Measurements from ENCODE around the gene FOXP3. TPM values are rescaled to one million over a fixed set of nuclear protein-coding genes. Genes with fewer than 3 reads are reported as not detected.

FOXP3 gene
- total RNA-seq, 1 experiment from 2014 or later: not detected

DNA sequence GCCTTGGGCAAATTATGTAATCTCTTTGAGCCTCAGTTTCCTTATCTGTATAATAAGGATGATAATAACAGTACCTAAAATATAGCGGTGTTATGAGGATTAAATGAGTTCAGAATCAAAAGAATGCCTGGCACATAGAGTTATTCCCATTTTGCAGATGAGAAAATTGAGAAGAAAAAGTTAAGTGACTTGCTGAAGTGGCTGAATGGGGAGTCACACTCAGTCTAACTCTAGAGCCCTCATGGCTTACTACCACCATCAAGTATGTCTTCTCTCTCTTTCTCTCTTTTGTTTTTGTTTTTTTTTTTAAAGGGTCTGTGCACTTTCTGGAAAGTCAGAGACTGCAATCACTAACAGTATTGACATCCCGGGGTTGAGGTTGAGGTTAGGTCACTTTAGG is 32.0 kb downstream of the FOXP3 start:
- in situ Hi-C loops (cut with HindIII; ENCODE audit: low pct_unique_long_range_greater_than_20kb, low sequenced_read_pairs): no loop called here
- no peak for DNase-seq (ENCODE audit: low read depth)

DNA sequence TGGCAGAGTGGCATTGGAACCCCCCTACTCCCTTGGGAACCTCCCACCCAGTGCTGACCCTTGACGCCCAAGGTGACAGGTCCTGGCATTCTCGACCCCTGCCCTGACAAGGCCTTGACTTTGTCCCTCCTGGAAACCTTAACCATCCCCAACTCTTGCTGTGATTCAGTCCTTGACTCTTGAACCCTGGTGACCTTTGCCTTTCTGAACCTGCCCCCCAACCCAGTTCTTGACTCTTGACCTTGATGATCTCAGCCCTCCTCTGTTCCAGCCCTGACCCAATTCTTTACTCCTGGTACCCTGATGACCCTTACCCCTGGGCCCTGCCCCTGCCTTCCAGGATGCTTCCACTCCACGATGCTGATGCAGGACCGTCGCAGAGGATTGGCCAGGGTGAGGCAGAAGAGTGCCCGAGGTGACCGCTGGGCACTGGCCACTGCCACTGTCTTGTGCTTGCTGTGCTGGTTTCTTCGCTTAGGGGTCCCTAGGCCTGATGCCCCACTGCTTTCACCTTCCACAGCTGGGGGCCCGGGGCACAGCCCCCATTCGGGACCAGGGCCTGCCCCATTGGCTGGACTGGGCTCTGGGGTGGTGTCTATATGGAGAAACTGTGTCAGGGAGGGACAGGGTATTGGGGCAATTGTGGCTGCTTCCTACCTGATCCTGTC is 33.0 kb downstream of the FOXP3 start:
- no peak for DNase-seq (ENCODE audit: low read depth)
- in situ Hi-C loops (cut with HindIII; ENCODE audit: low pct_unique_long_range_greater_than_20kb, low sequenced_read_pairs): no loop called here

DNA sequence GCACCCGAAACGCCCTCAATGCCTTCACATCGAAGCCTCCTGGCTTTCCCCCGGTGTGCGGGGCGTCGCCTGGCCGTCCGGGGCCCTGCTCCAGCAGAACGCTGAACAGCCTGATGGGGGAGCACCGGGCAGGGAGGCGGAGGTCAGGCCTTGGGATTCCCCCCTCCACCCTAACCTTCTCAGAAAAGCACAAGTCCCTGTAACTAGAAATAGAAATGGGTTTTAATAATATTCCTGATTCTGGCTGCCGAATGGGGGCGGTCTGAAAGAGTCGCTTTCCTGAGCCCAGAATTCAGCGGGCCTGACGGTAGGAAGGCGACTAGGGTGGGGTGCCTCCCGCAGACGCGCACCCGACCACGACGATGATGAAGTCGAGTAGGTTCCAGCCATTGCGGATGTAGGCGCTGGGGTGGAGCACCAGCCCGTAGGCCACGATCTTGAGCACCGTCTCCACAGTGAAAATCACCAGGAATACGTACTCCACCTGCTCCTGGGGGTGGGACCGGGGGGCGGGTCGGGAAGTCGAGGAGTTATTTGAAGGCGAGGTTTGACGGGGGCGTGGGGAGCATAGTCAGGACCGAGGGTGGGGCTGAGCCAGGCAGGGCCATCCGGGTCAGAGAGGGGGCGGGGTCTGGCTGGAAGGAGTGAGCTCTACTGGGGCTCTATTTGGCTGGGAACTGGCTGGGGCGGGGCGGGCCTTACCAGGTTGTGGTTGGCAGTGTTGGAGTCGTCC is 33.8 kb downstream of the FOXP3 start:
- in situ Hi-C loops (cut with HindIII; ENCODE audit: low pct_unique_long_range_greater_than_20kb, low sequenced_read_pairs): no loop called here
- peak; percentile 44 for DNase-seq (ENCODE audit: low read depth)

DNA sequence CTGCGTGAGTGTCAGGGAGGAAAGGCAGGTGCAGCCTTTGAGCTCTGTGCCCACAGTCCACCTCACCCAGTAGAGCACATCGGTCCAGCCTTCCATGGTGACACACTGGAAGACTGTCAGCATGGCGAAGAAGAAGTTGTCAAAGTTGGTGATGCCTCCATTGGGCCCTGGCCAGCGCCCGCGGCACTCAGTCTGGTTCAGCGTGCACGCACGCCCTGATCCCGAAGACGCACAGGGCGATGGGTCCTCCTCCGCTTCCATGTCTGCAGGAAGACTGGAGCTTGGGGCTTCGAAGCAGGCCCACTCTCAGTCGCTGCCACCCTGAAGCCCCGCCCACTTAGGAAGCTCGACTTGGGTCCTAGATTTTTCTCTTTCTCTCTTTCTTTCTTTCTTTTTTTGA is 36.3 kb downstream of the FOXP3 start:
- DNase-seq (ENCODE audit: low read depth): no peak
- in situ Hi-C loops (cut with HindIII; ENCODE audit: low pct_unique_long_range_greater_than_20kb, low sequenced_read_pairs): no loop called here

DNA sequence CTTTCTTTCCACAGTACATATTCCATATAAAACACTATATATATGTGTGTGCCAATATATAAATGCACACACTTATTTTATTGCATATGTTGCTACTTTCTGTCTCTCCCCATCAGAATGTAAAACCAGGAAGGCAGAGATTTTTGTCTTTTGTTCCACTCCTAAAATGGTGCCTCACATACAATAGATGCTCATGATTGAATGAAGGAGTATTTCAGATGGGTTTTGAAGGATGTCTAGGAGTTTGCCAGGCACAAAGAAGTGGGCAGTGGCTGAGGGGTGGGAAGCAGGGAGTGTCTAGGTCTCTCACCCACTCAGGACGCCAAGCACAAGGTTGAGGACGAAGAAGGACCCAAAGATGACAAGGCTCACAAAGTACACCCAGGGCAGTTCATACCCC is 36.8 kb downstream of the FOXP3 start:
- no peak for DNase-seq (ENCODE audit: low read depth)
- in situ Hi-C loops (cut with HindIII; ENCODE audit: low pct_unique_long_range_greater_than_20kb, low sequenced_read_pairs): no loop called here

DNA sequence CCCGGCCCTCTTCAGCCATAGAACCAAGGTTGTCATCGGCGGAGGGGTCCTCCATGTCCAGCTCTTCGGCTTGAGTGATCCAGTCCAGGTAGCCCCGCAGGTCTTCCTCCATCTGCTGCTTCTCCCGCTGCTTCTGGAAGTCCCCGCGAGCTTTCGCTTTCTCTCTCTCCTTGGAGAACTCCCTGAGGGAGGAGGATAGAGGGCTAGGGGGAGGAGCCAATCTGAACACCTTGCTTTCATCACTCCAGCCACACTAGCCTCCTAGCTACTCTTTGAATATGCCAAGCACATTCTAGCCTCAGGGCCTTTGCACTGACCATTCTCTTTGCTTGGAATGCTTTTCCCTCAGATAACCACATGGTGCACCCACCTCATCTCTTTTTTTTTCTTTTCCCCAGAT is 37.6 kb downstream of the FOXP3 start:
- in situ Hi-C loops (cut with HindIII; ENCODE audit: low pct_unique_long_range_greater_than_20kb, low sequenced_read_pairs): no loop called here
- DNase-seq (ENCODE audit: low read depth): no peak

DNA sequence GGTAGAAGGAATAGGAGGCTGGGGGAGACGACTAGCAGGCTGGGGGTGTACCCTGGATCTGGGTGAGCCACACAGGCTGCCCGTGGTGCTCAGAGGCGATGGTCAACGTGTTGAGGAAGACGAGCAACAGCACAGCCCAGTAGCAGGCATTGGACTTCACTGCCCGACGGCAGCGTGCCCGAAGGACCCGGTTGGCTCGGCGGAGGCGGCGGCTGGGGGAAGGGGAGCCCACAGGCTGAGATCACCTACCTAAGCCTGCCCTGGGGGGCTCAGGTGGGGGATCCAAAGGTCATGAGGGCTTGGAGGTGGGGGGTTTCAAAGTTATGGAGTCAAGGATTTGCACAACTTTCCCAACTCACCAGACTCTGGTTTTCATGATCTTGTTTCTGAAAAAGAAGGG is 38.7 kb downstream of the FOXP3 start:
- no peak for DNase-seq (ENCODE audit: low read depth)
- in situ Hi-C loops (cut with HindIII; ENCODE audit: low pct_unique_long_range_greater_than_20kb, low sequenced_read_pairs): no loop called here

DNA sequence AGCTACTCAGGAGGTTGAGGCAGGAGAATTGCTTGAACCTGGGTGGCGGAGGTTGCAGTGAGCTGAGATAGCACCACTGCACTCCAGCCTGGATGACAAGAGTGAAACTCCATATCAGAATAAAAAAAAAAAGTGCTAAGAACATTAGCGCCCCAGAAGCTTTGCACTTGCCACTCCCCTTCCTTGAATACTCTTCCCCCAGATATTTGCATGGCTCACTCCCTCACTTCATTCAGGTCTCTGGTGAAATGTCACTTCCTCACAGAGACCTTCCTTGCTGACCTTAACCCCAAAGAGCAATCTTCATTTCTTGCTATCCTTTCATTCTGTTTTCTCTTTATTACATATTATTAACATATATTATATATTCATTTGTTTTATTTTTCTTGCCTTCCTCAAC is 42.6 kb downstream of the FOXP3 start:
- no peak for DNase-seq (ENCODE audit: low read depth)
- in situ Hi-C loops (cut with HindIII; ENCODE audit: low pct_unique_long_range_greater_than_20kb, low sequenced_read_pairs): no loop called here

DNA sequence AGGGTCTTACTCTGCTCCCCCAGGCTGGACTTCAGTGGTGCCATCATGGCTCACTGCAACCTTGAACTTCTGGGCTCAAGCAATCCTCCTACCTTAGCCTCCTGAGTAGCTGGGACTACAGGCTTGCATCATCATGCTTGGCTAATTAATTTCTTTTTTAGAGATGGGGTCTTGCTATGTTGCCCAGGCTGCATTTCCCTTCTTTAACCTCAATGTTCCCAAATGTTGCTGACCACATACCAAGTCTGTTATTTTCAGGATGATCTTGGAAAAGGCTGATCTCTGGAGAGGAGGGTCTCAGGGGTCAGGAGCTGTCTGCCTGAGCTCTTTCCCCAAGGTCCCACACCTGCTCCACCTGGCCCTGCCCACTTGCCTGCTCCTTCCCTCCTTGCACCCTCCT is 44.4 kb downstream of the FOXP3 start:
- in situ Hi-C loops (cut with HindIII; ENCODE audit: low pct_unique_long_range_greater_than_20kb, low sequenced_read_pairs): no loop called here
- DNase-seq (ENCODE audit: low read depth): no peak

DNA sequence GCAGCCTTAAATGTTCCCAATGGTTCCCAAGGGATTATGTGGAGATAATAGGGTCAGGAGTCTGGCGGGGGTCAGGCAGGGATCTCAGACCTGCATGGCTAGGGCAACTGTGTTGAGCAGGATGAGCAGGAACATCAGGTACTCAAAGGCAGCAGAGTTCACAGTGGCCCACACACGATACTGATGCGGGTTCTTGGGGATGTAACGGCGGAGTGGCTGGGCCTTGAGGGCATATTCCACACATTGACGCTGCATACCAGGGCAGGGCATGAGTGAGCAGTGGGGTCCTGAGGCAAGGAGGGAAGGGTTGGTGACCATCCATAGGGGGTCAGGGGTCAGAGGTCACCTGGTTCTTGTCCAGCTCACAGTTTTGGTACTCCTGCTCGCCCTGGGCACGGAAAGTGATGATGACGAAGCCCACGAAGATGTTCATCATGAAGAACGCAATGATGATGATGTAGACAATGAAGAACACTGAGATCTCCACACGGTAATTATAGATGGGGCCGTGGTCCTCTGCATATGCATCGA is 49.4 kb downstream of the FOXP3 start:
- DNase-seq (ENCODE audit: low read depth): no peak
- in situ Hi-C loops (cut with HindIII; ENCODE audit: low pct_unique_long_range_greater_than_20kb, low sequenced_read_pairs): no loop called here

DNA sequence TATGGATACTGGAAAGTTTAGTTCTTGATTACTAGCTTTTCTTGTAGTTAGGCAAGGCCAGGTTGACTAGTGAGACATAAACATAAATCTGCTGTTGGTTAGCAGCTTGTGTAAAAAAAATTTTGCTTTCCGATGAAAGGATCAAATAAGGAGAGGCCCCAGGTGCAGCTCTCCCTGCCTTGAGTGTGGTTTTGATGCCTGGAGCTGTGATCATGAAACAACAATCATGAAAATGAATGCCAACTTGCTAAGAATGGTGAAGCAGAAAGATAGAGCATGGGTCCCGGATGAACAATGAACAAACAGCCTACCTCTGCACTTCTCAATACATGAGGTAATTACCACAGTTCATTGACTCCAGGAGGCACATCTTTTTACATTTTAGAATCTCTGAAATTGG is 50.1 kb downstream of the FOXP3 start:
- in situ Hi-C loops (cut with HindIII; ENCODE audit: low pct_unique_long_range_greater_than_20kb, low sequenced_read_pairs): no loop called here
- no peak for DNase-seq (ENCODE audit: low read depth)

DNA sequence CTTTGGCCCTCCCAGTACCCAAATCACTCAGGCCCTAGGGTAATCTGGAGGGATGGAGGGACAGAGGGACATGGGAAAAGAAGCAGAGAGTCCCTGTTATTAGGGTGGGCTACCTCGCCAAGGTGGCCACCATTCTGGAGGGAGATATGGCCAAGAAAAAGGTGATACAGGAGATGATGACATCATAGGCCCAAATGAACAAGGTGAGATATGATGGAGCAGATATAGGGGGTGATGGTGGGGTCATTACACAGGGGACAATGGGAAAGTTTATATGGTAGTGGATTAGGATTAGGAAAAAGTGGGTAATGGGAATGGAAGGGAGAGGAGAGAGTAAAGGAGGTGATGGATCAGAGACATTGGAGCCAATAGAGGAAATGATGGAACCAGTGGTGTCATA is 51.6 kb downstream of the FOXP3 start:
- DNase-seq (ENCODE audit: low read depth): no peak
- in situ Hi-C loops (cut with HindIII; ENCODE audit: low pct_unique_long_range_greater_than_20kb, low sequenced_read_pairs): no loop called here

DNA sequence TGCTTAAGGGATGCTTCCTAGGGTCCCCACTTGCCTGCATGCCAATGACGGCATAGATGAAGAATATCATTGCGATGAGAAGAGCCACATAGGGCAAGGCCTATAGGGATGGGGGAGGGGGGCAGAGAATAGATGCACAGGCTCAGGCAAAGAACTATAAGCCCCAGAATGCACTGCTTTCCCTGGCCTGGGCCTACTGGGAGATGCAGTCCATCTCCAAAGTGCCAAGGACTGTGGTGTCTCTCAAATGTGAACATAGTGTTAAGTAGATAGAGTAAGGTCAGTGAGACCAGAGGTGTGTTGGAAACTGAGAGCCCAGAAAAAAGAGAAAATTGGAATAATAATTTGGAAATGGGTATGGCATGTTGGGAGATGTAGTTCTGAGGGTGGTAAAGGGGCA is 52.3 kb downstream of the FOXP3 start:
- no peak for DNase-seq (ENCODE audit: low read depth)
- in situ Hi-C loops (cut with HindIII; ENCODE audit: low pct_unique_long_range_greater_than_20kb, low sequenced_read_pairs): no loop called here

DNA sequence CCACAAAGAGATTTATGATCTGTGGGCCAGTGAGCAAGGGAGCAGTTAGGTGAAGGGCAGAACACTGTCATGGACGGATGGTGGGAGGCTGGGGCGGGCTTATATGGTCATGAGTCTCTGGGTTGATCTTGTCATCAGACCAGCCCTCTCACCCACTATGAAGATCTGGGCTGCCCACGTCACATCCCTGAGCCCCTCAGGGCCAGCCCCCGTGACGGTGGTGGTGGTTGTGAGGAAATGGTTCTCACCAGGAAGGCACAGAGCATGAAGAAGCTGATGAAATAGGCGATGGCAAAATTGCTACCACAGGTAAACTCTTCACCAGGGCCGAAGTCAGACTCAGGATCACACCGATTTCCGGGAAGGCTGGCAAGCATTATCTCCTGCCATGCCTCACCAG is 53.4 kb downstream of the FOXP3 start:
- in situ Hi-C loops (cut with HindIII; ENCODE audit: low pct_unique_long_range_greater_than_20kb, low sequenced_read_pairs): no loop called here
- DNase-seq (ENCODE audit: low read depth): no peak

DNA sequence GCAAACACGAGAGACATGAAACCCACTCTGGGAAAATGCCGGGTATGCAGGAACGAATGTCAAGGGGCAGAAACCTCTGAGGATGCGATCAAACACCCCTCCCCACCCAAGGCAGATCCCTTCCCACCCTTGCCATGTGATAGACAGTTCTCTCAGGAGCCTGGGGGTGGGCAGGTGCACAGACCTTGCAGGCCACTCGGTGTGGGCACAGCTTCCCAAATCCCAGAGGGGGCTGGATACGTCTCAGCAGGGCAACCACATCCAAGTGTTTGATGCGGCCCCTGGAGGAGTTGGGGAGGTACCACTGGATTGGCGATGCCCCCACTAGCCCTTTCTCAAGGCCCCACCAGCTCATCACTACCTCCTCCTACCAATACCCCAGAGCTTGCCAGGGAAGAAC is 54.1 kb downstream of the FOXP3 start:
- in situ Hi-C loops (cut with HindIII; ENCODE audit: low pct_unique_long_range_greater_than_20kb, low sequenced_read_pairs): no loop called here

DNA sequence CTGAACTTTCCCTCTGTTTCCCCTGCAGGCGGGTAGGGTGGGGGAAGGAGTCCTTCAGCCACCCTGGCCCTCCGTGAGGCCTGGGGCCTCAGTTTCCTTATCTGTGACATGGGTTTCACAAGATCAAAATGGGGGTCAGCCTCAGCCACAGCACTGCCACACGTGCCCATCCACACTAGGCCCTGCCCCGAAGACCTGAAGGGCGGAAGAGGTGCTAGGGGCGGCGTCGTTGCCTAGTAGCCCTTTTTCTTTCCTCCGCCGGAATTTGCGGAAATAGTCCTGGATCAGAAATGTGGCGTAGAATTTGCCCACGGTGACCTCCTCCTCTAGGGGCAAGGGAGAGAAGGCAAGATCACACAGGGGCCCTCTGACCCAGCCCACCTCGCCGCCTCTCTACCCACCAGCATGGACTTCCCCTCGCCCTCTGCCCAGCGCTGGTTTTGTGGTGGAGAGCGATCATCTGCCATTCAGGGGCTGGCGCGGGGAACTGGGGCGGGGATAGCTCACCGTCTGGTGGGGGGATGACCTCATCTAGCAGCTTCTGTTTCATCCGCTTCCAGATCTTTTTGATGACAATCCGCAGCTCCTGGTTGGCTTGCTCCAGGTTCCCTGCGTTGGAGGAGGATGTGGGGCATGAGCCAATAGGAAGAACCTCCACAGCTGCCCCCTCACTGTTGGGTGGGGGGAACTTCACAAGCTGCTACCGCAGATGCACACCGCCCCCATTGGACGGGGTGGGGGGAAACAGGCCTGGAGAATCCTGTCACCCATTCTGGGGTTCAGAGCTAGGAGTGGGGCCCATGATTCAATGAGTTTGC is 54.9 kb downstream of the FOXP3 start:
- no peak for DNase-seq (ENCODE audit: low read depth)
- in situ Hi-C loops (cut with HindIII; ENCODE audit: low pct_unique_long_range_greater_than_20kb, low sequenced_read_pairs): no loop called here

More for the DNA sequence above, 54.1 kb downstream of the FOXP3 start:
- DNase-seq (ENCODE audit: low read depth): no peak

DNA sequence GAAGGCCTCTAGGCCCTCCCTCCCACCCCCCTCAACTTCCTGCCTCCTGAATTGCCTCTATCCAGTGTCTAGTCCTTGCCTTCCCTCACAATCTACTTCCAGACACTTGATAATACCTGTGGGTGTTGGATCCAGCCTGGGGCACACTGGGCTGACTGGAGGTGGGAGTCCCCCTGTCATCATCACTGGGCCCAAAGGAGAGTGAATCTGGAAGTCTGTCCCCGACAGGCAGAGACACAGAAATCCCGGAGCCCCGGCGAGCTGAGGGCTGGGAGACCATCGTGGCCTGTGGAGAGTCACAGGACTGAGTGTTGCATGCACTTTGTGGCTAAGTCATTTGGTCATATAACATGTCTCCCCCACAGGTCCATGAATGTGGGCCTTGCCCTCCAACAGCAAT is 56.1 kb downstream of the FOXP3 start:
- no peak for DNase-seq (ENCODE audit: low read depth)
- in situ Hi-C loops (cut with HindIII; ENCODE audit: low pct_unique_long_range_greater_than_20kb, low sequenced_read_pairs): no loop called here

DNA sequence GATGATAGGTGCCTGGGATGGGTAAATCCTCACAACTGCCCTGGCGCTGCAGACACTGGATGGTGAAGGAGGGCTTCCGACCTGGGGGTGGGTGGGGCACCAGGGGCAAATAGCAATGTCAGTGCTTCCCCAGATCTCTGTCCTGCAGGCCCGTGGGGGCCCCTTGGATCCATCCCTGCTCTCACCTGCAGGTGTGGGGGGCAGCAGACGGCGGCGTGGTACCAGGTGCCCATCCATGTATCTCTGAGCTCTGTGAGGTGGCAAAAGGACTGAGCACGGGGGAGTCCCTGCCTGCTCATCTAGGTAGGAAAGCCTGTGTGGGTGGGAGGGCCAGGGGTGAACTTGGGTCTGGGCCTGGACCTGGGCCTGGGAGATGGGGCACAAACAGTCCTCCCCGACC is 58.0 kb downstream of the FOXP3 start:
- no peak for DNase-seq (ENCODE audit: low read depth)
- in situ Hi-C loops (cut with HindIII; ENCODE audit: low pct_unique_long_range_greater_than_20kb, low sequenced_read_pairs): no loop called here

DNA sequence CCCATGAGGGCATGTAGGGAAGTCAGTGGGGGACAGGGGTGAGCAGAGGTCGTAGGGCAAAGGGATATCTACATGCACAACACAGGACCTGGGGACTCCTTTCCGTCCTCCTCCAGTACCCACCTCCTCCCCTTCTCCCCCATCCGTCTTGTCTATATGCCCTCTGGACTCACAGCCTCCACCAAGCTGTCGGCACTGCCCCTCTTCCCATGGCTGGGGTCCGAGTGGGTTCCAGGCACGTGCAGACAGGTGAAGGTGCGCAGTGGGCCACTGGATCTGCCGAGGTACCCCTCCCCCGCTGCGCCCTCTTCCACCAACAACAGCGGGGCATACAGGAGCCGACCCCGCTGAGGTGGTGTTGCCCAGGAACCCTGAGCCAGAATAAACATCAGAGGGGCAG is 59.1 kb downstream of the FOXP3 start:
- in situ Hi-C loops (cut with HindIII; ENCODE audit: low pct_unique_long_range_greater_than_20kb, low sequenced_read_pairs): no loop called here
- DNase-seq (ENCODE audit: low read depth): no peak

Measured in Caki2 (cell line).